LNCAP (cell line): ENCODE data around the gene COL6A5.

Experiments used
- CTCF ChIP-seq: fragments of 450-650 bp; IDR thresholded peaks from 2 replicates; pipeline ENCODE4 v1.5.1; 2017; ENCODE audit warnings: mild to moderate bottlenecking

COL6A5 gene

DNA sequence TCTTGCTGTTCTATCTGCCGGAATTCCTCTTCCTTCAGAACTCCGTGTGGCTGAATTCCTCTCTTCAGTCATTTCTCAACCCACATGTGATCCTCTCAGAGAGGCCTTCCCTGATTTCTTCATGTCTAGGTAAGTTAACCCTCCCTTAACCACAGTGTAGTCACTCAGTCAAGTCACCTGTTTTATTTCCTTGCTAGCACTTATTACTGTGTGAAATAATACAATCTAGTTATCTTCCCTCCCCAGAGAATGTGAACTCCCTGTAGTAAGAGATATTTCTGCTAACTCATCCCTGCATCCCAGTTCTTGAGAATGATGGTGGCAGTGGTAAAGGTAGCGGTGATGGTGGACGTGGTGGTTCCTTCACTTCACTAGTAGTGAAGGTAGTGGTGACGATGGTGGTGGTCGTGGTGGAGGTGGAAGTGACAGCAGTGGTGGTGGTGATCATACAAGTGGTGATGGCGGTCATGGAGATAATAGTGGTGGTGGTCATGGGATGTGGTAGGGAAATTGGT is 33.3 kb downstream of the COL6A5 start:
- TF ChIP-seq CTCF, result no peak

DNA sequence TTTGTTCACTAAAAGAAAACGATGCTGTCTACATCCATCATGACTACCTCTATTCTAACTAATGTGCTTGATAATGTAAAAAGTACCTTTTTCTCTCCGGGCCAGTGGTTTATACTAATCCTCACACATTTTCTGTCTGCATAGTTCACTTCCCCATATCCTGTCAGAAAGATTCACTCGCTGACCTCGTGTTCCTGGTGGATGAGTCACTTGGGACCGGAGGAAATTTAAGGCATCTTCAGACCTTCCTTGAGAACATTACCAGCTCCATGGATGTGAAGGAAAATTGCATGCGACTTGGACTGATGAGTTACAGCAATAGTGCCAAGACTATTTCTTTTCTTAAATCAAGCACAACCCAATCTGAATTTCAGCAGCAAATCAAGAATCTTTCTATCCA is 33.8 kb downstream of the COL6A5 start:
- TF ChIP-seq CTCF, result no peak

DNA sequence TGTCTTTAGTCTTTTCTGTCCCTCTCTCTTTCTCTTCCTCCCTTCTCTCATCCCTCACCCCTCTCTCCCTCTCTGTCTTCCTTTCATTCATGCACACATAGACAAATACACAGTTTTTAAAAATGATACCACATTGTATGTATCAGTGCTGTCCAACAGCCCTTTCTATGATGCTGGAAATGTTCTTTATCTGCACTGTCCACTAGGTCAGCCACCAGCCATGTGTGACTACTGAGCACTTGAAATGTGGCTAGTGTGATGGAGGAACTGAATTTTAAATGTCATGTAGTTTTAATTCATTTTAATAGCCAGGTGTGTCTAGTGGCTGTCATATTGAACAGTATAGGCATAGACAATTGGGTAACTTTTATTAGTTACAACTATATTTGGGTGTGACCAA is 34.9 kb downstream of the COL6A5 start:
- no peak for TF ChIP-seq CTCF

DNA sequence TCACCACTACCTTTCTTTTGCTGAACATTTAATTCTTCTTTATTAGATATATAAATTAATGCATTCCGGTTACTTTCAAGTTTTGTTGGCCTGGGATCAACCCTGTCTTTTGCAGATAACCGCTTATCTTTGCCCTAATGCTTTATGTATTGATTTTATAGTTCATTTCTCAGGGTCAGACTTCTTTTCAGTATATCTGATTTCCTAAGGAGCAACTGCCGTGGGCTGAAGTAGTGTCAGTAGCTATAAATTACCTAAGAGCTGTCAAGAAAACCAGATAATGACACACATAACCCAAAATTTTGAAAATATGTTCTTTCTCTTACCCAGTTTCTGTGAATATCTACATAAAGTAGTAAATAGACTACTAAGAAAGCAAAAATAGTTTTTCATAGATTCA is 38.0 kb downstream of the COL6A5 start:
- TF ChIP-seq CTCF, result no peak

DNA sequence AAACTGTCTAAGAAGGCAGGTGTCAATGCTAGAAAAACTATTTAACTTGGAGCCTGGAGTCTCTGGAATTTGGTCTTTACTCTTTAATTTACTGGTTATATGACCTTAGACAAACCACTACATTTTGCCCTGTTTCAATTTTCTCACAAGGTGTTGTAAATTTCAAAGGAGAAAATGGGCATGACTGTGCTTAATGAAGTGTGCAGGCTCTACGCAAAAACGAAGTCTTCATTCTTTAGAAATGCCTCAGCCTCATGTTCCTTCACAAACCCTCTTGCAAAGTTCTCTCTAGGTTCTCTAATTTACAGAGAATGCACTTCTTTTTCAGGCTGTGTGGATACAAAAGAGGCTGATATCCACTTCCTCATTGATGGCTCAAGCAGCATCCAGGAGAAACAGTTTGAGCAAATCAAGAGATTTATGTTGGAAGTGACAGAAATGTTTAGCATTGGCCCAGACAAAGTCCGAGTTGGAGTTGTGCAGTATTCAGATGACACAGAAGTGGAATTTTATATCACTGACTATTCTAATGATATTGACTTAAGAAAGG is 39.1 kb downstream of the COL6A5 start:
- no peak for TF ChIP-seq CTCF

DNA sequence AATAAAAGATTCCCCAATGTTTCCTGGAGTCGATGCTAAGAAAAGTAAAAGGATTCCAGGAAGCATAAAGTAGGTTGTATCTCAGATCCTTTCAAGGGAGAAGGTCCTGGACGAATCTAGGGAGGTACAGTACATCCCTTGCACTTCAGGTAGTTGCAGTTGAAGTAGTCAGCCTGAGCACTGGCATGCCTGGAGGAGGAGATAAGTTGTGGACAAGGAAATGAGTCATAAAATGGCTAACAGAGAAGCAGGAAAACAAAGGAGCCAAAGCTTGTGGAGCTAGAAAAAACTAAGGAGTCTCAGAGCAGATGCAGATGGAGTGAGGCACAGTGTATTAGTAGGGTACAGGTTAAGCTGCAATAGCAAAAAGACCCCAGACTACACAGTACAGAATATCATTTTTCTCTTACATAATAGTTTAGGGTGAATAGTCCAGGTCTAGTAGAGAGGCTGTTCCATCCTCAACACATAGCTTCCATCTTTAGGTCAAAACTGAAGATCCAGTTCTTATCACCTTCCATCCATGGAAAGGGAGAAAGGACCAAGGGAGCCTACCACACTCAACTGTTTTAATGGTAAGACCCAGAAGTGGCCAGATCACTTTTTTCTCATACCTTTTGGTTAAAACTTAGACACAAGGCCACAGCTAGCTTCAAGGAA is 41.3 kb downstream of the COL6A5 start:
- no peak for TF ChIP-seq CTCF

DNA sequence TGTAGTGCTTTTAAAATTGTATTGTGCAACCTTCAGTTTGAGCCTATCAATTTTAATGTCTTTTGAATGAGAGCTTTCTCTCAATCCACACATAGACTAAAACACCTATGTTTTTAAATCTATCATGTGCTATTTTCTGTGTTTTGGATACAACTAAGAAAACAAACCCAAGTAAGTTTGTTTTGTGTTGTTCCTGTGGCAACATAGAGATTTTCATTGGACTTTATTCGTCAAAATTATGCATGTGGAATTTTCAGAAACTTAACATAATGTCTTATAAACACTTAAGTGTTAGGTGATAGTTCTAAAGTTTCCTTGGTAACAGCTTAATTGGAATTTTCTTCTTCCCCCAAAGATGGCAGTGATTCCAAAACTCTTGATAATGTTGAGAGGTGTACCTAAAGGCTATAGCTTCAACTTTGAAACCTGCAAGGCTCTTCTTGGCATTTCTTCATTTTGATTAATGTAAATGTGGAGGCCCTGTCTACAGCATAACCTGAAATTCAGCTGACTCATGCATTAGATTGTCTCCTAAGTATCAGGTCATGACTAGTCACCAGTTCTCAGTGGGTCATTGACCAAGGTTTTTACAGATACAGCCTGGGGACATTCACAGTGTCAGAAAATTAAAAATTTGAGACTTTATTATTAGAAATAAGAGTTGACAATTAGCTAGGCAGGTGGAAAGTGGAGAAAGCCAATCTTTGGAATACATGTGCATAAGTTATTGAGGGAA is 44.4 kb downstream of the COL6A5 start:
- no peak for TF ChIP-seq CTCF
